ENCODE results near the gene THSD7B.

Gene THSD7B

DNA sequence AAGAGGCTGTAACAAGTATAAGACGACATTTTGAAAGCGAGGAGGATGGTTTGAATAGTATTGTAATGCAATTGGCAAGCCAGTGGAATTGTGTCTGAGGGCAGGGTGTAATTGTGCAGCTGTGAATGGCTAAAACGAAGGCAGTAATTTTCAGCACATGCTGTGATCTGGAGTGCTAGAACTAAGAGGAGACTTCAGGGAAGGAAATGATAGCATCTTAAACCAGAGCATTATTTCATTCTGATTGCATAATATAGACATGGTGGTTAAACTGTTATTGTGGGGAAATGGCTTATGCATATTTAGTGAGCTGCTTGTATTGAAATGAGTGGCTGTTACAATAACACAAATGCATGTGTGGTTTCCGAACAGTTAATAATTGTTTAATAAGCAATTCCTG is 36.3 kb downstream of the THSD7B start:
- no peak overlapping the region for H3K4ac ChIP-seq (ENCODE audit: low read length)
- H3K27me3 ChIP-seq (ENCODE audit: control insufficient read depth in 3 of 3, insufficient read depth in 3 of 3, low read depth in 1 of 3, low read length in 3 of 3) = no peaks in the 10 kb centered on the region
- H2BK5ac ChIP-seq (ENCODE audit: low read length) = no peak overlapping the region
- no peak overlapping the region for H3K4me2 ChIP-seq (ENCODE audit: insufficient read depth, low read length, poor library complexity, severe bottlenecking)
- H3K18ac ChIP-seq (ENCODE audit: low read length) = no peak overlapping the region
- no peaks in the 10 kb centered on the region for H3K79me1 ChIP-seq (ENCODE audit: low read depth, low read length)
- H2BK12ac ChIP-seq (ENCODE audit: low read length) = no peak overlapping the region
- peaks cover 0 to 2% of the 10 kb centered on the region in 2 donors for H3K36me3 ChIP-seq (replicated peaks in 1 of 2; ENCODE audit: control insufficient read depth in 2 of 2, insufficient read depth in 2 of 2, low read length in 2 of 2)
- no peak overlapping the region for H3K4me3 ChIP-seq (ENCODE audit: low read length in 2 of 2)
- no peak overlapping the region for H2AK5ac ChIP-seq (ENCODE audit: low read depth, low read length)
- no peak overlapping the region for H3K27ac ChIP-seq (replicated peaks; ENCODE audit: low read length)
- no peak for DNase-seq (ENCODE audit: low spot score)
- no peak overlapping the region for H3K9ac ChIP-seq (ENCODE audit: low read depth, low read length, poor library complexity)
- H3K9me3 ChIP-seq (replicated peaks in 1 of 2; ENCODE audit: control insufficient read depth in 2 of 2, insufficient read depth in 1 of 2, low read depth in 1 of 2, low read length in 2 of 2) = peaks cover 0 to 3% of the 10 kb centered on the region in 2 donors
- H3K14ac ChIP-seq (ENCODE audit: low read length) = no peak overlapping the region
- no peak overlapping the region for H2AFZ ChIP-seq (ENCODE audit: low read length)
- H4K8ac ChIP-seq (ENCODE audit: low read depth, low read length) = no peak overlapping the region
- no peak overlapping the region for H3K23ac ChIP-seq (ENCODE audit: low read depth, low read length, poor library complexity)
- no peak overlapping the region for H4K91ac ChIP-seq (ENCODE audit: low read depth, low read length, poor library complexity)
- H3K4me1 ChIP-seq (ENCODE audit: control insufficient read depth in 2 of 2, insufficient read depth in 1 of 2, low read depth in 1 of 2, low read length in 2 of 2) = no peaks in the 10 kb centered on the region
- WGBS, 2 donors (ENCODE audit: extremely low coverage in 2 of 2, insufficient read length in 2 of 2, insufficient replicate concordance in 1 of 2) = no CpG with 5 or more reads among the region's 4 CpGs
- H2BK120ac ChIP-seq (ENCODE audit: low read depth, low read length) = no peak overlapping the region
- H2BK15ac ChIP-seq (ENCODE audit: low read length) = no peak overlapping the region

DNA sequence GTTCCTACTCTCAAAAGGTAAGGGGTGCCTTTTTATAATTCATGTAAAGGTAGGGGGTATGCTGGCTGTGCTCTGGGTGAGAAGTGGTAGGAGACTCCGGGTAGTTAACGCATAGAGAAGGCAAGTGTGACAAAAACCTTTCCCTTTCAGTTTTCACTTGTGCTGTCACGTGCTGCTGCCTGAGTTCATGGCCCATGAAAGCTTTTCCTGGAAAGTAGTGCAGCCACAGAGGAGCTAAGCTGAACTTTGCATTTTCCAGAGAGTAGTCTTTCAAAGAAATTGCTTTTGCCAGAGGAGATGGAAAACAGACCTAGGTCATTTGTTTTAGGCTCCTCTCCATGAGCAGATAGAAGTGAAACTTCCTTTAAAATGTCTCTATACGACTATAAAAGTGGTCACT is 44.7 kb downstream of the THSD7B start:
- no peak overlapping the region for H3K18ac ChIP-seq (ENCODE audit: low read length)
- no peak overlapping the region for H3K23ac ChIP-seq (ENCODE audit: low read depth, low read length, poor library complexity)
- no peak overlapping the region for H2BK12ac ChIP-seq (ENCODE audit: low read length)
- no peak overlapping the region for H2BK120ac ChIP-seq (ENCODE audit: low read depth, low read length)
- no peak overlapping the region for H3K4me3 ChIP-seq (ENCODE audit: low read length in 2 of 2)
- H3K27ac ChIP-seq (replicated peaks; ENCODE audit: low read length) = no peak overlapping the region
- no peak overlapping the region for H2BK5ac ChIP-seq (ENCODE audit: low read length)
- no peak overlapping the region for H3K14ac ChIP-seq (ENCODE audit: low read length)
- DNase-seq (ENCODE audit: low spot score) = no peak
- no peak overlapping the region for H3K4ac ChIP-seq (ENCODE audit: low read length)
- H2AK5ac ChIP-seq (ENCODE audit: low read depth, low read length) = no peak overlapping the region
- no peak overlapping the region for H3K4me2 ChIP-seq (ENCODE audit: insufficient read depth, low read length, poor library complexity, severe bottlenecking)
- H3K79me1 ChIP-seq (ENCODE audit: low read depth, low read length) = no peaks in the 10 kb centered on the region
- peaks cover 0 to 2% of the 10 kb centered on the region in 2 donors for H3K36me3 ChIP-seq (replicated peaks in 1 of 2; ENCODE audit: control insufficient read depth in 2 of 2, insufficient read depth in 2 of 2, low read length in 2 of 2)
- H4K91ac ChIP-seq (ENCODE audit: low read depth, low read length, poor library complexity) = no peak overlapping the region
- no peak overlapping the region for H3K9ac ChIP-seq (ENCODE audit: low read depth, low read length, poor library complexity)
- no peak overlapping the region for H2BK15ac ChIP-seq (ENCODE audit: low read length)
- no peaks in the 10 kb centered on the region for H3K27me3 ChIP-seq (ENCODE audit: control insufficient read depth in 3 of 3, insufficient read depth in 3 of 3, low read depth in 1 of 3, low read length in 3 of 3)
- H4K8ac ChIP-seq (ENCODE audit: low read depth, low read length) = no peak overlapping the region
- H3K9me3 ChIP-seq (replicated peaks in 1 of 2; ENCODE audit: control insufficient read depth in 2 of 2, insufficient read depth in 1 of 2, low read depth in 1 of 2, low read length in 2 of 2) = peaks cover 0 to 3% of the 10 kb centered on the region in 2 donors
- no peak overlapping the region for H2AFZ ChIP-seq (ENCODE audit: low read length)
- H3K4me1 ChIP-seq (ENCODE audit: control insufficient read depth in 2 of 2, insufficient read depth in 1 of 2, low read depth in 1 of 2, low read length in 2 of 2) = no peaks in the 10 kb centered on the region
- no CpG with 5 or more reads among the region's 4 CpGs for WGBS, 2 donors (ENCODE audit: extremely low coverage in 2 of 2, insufficient read length in 2 of 2, insufficient replicate concordance in 1 of 2)

DNA sequence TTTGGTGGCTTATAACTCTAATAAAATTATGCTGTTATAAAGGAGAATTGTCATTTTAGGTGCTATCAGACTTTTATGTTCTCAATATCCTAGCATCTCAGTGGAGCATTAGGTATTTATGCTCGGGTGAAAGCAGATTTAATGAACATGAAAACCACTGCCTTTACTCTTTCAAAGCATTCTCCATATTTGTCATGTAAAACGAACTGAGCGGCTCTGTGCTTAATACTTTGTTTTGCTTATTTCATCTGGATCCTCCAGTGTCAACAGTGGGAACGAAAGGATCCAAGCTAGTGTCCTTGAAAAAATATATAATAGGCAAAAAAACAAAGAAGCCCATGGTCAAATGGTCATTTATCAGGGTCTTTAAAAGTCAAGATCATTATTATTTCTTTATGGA is 53.5 kb downstream of the THSD7B start:
- no peak overlapping the region for H3K9ac ChIP-seq (ENCODE audit: low read depth, low read length, poor library complexity)
- H3K4me1 ChIP-seq (ENCODE audit: control insufficient read depth in 2 of 2, insufficient read depth in 1 of 2, low read depth in 1 of 2, low read length in 2 of 2) = peaks cover 0 to 2% of the 10 kb centered on the region in 2 donors
- no CpG with 5 or more reads among the region's 4 CpGs for WGBS, 2 donors (ENCODE audit: extremely low coverage in 2 of 2, insufficient read length in 2 of 2, insufficient replicate concordance in 1 of 2)

DNA sequence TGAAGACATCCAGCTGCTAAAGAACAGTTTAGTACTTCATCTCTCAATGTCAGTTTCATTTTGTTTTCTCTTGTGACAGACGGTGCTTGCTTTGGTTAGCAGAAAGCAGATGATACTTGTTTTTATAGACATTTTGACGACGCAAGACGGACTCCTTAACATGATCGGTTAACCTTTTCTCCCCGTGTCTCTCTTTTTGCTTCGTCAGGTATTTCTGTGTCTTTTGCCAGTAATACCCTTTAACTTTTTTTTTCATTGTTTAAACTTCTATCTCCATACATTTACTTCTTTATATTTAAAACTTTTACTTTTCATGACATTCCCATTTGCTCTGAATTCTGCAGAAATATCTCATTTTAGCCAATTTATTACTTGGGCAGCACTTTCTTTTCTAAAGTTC is 57.9 kb downstream of the THSD7B start:
- Histone ChIP-seq H3K4me1 (ENCODE audit: control insufficient read depth in 2 of 2, insufficient read depth in 1 of 2, low read depth in 1 of 2, low read length in 2 of 2) (peaks cover 0 to 2% of the 10 kb centered on the region in 2 donors), H2AFZ (ENCODE audit: low read length) (no peak overlapping the region), H2BK15ac (ENCODE audit: low read length) (no peak overlapping the region), H2AK5ac (ENCODE audit: low read depth, low read length) (no peak overlapping the region), H3K14ac (ENCODE audit: low read length) (no peak overlapping the region), H4K91ac (ENCODE audit: low read depth, low read length, poor library complexity) (no peak overlapping the region), H3K4ac (ENCODE audit: low read length) (no peak overlapping the region), H3K27ac (replicated peaks; ENCODE audit: low read length) (no peak overlapping the region), H3K79me1 (ENCODE audit: low read depth, low read length) (no peaks in the 10 kb centered on the region), H3K9ac (ENCODE audit: low read depth, low read length, poor library complexity) (no peak overlapping the region), H3K23ac (ENCODE audit: low read depth, low read length, poor library complexity) (no peak overlapping the region), H3K4me3 (ENCODE audit: low read length in 2 of 2) (no peak overlapping the region), H3K9me3 (replicated peaks in 1 of 2; ENCODE audit: control insufficient read depth in 2 of 2, insufficient read depth in 1 of 2, low read depth in 1 of 2, low read length in 2 of 2) (peaks cover 0 to 1% of the 10 kb centered on the region in 2 donors), H2BK12ac (ENCODE audit: low read length) (no peak overlapping the region), H2BK5ac (ENCODE audit: low read length) (no peak overlapping the region), H4K8ac (ENCODE audit: low read depth, low read length) (no peak overlapping the region), H2BK120ac (ENCODE audit: low read depth, low read length) (no peak overlapping the region), H3K27me3 (ENCODE audit: control insufficient read depth in 3 of 3, insufficient read depth in 3 of 3, low read depth in 1 of 3, low read length in 3 of 3) (no peaks in the 10 kb centered on the region), H3K18ac (ENCODE audit: low read length) (no peak overlapping the region), H3K36me3 (replicated peaks in 1 of 2; ENCODE audit: control insufficient read depth in 2 of 2, insufficient read depth in 2 of 2, low read length in 2 of 2) (no peaks in the 10 kb centered on the region), H3K4me2 (ENCODE audit: insufficient read depth, low read length, poor library complexity, severe bottlenecking) (no peak overlapping the region)
- no peak for DNase-seq (ENCODE audit: low spot score)
- WGBS, 2 donors (ENCODE audit: extremely low coverage in 2 of 2, insufficient read length in 2 of 2, insufficient replicate concordance in 1 of 2) = no CpG with 5 or more reads among the region's 7 CpGs

More for the DNA sequence above, 53.5 kb downstream of the THSD7B start:
- H4K8ac ChIP-seq (ENCODE audit: low read depth, low read length) = no peak overlapping the region
- no peak for DNase-seq (ENCODE audit: low spot score)
- no peak overlapping the region for H2BK5ac ChIP-seq (ENCODE audit: low read length)
- H3K23ac ChIP-seq (ENCODE audit: low read depth, low read length, poor library complexity) = no peak overlapping the region
- H3K4ac ChIP-seq (ENCODE audit: low read length) = no peak overlapping the region
- no peak overlapping the region for H2BK12ac ChIP-seq (ENCODE audit: low read length)
- H3K27ac ChIP-seq (replicated peaks; ENCODE audit: low read length) = no peak overlapping the region
- H3K79me1 ChIP-seq (ENCODE audit: low read depth, low read length) = no peaks in the 10 kb centered on the region
- peaks cover 0 to 1% of the 10 kb centered on the region in 2 donors for H3K9me3 ChIP-seq (replicated peaks in 1 of 2; ENCODE audit: control insufficient read depth in 2 of 2, insufficient read depth in 1 of 2, low read depth in 1 of 2, low read length in 2 of 2)
- H3K18ac ChIP-seq (ENCODE audit: low read length) = no peak overlapping the region
- H2AFZ ChIP-seq (ENCODE audit: low read length) = no peak overlapping the region
- H3K36me3 ChIP-seq (replicated peaks in 1 of 2; ENCODE audit: control insufficient read depth in 2 of 2, insufficient read depth in 2 of 2, low read length in 2 of 2) = no peaks in the 10 kb centered on the region
- H4K91ac ChIP-seq (ENCODE audit: low read depth, low read length, poor library complexity) = no peak overlapping the region
- H3K4me3 ChIP-seq (ENCODE audit: low read length in 2 of 2) = no peak overlapping the region
- H3K14ac ChIP-seq (ENCODE audit: low read length) = no peak overlapping the region
- H3K27me3 ChIP-seq (ENCODE audit: control insufficient read depth in 3 of 3, insufficient read depth in 3 of 3, low read depth in 1 of 3, low read length in 3 of 3) = no peaks in the 10 kb centered on the region
- H2AK5ac ChIP-seq (ENCODE audit: low read depth, low read length) = no peak overlapping the region
- no peak overlapping the region for H2BK120ac ChIP-seq (ENCODE audit: low read depth, low read length)
- no peak overlapping the region for H3K4me2 ChIP-seq (ENCODE audit: insufficient read depth, low read length, poor library complexity, severe bottlenecking)
- no peak overlapping the region for H2BK15ac ChIP-seq (ENCODE audit: low read length)
